Measurements from ENCODE around the gene HK2.

HK2 gene

GRCh38 chr2:74922592-74923227 lies 88.8 kb downstream of the HK2 start:
- DNase-seq (ENCODE audit: low spot score) = no peak
- Mint-ChIP-seq H3K36me3 (ENCODE audit: low read depth) (no peaks in the 10 kb centered on the region), H3K27ac (no peak overlapping the region), H3K4me1 (ENCODE audit: low read depth) (peaks cover 2% of the 10 kb centered on the region), H3K4me3 (no peak overlapping the region), H3K9me3 (no peaks in the 10 kb centered on the region), H3K27me3 (ENCODE audit: low read depth) (peaks cover 11% of the 10 kb centered on the region)

GRCh38 chr2:74924463-74925265 lies 90.7 kb downstream of the HK2 start:
- H3K27ac Mint-ChIP-seq = no peak overlapping the region
- peaks cover 3% of the 10 kb centered on the region for H3K36me3 Mint-ChIP-seq (ENCODE audit: low read depth)
- H3K27me3 Mint-ChIP-seq (ENCODE audit: low read depth) = peaks cover 4% of the 10 kb centered on the region
- H3K4me3 Mint-ChIP-seq = no peak overlapping the region
- H3K4me1 Mint-ChIP-seq (ENCODE audit: low read depth) = peaks cover 2% of the 10 kb centered on the region
- DNase-seq (ENCODE audit: low spot score) = no peak
- H3K9me3 Mint-ChIP-seq = no peaks in the 10 kb centered on the region

- peaks cover 2% of the 10 kb centered on the region for H3K4me1 Mint-ChIP-seq (ENCODE audit: low read depth)
- H3K36me3 Mint-ChIP-seq (ENCODE audit: low read depth) = peaks cover 3% of the 10 kb centered on the region
- peaks cover 4% of the 10 kb centered on the region for H3K27me3 Mint-ChIP-seq (ENCODE audit: low read depth)
- no peak overlapping the region for H3K4me3 Mint-ChIP-seq
- H3K27ac Mint-ChIP-seq = no peak overlapping the region
- DNase-seq (ENCODE audit: low spot score) = no peak
- H3K9me3 Mint-ChIP-seq = no peaks in the 10 kb centered on the region
These were observed 91.4 kb downstream of the HK2 start for GRCh38 chr2:74925361-74925786.

- peaks cover 4% of the 10 kb centered on the region for H3K27me3 Mint-ChIP-seq (ENCODE audit: low read depth)
- no peak overlapping the region for H3K27ac Mint-ChIP-seq
These were observed 93.7 kb downstream of the HK2 start for GRCh38 chr2:74927621-74928020.

GRCh38 chr2:74930811-74931486 lies 97.0 kb downstream of the HK2 start:
- DNase-seq (ENCODE audit: low spot score) = no peak
- Mint-ChIP-seq H3K27ac (no peak overlapping the region), H3K27me3 (ENCODE audit: low read depth) (peaks cover 4% of the 10 kb centered on the region), H3K4me3 (no peak overlapping the region), H3K9me3 (no peaks in the 10 kb centered on the region), H3K36me3 (ENCODE audit: low read depth) (peaks cover 6% of the 10 kb centered on the region), H3K4me1 (ENCODE audit: low read depth) (peaks cover 2% of the 10 kb centered on the region)

More at GRCh38 chr2:74927621-74928020, 93.7 kb downstream of the HK2 start:
- DNase-seq (ENCODE audit: low spot score) = no peak
- Mint-ChIP-seq H3K4me3 (no peak overlapping the region), H3K4me1 (ENCODE audit: low read depth) (peaks cover 2% of the 10 kb centered on the region), H3K36me3 (ENCODE audit: low read depth) (peaks cover 6% of the 10 kb centered on the region), H3K9me3 (no peaks in the 10 kb centered on the region)

GRCh38 chr2:74931940-74932339 lies 98.0 kb downstream of the HK2 start:
- no peak for DNase-seq (ENCODE audit: low spot score)
- no peaks in the 10 kb centered on the region for H3K9me3 Mint-ChIP-seq
- no peak overlapping the region for H3K27ac Mint-ChIP-seq
- H3K27me3 Mint-ChIP-seq (ENCODE audit: low read depth) = peaks cover 10% of the 10 kb centered on the region
- peaks cover 2% of the 10 kb centered on the region for H3K4me1 Mint-ChIP-seq (ENCODE audit: low read depth)
- peaks cover 7% of the 10 kb centered on the region for H3K36me3 Mint-ChIP-seq (ENCODE audit: low read depth)
- no peak overlapping the region for H3K4me3 Mint-ChIP-seq

- DNase-seq (ENCODE audit: low spot score) = no peak
- no peaks in the 10 kb centered on the region for H3K4me1 Mint-ChIP-seq (ENCODE audit: low read depth)
- H3K9me3 Mint-ChIP-seq = no peaks in the 10 kb centered on the region
- no peak overlapping the region for H3K27ac Mint-ChIP-seq
- H3K27me3 Mint-ChIP-seq (ENCODE audit: low read depth) = peaks cover 14% of the 10 kb centered on the region
- H3K36me3 Mint-ChIP-seq (ENCODE audit: low read depth) = peaks cover 3% of the 10 kb centered on the region
- H3K4me3 Mint-ChIP-seq = no peak overlapping the region
These were observed 102.1 kb downstream of the HK2 start for GRCh38 chr2:74935975-74936391.

- H3K27me3 Mint-ChIP-seq (ENCODE audit: low read depth) = peaks cover 10% of the 10 kb centered on the region
- DNase-seq (ENCODE audit: low spot score) = no peak
- no peak overlapping the region for H3K27ac Mint-ChIP-seq
- H3K36me3 Mint-ChIP-seq (ENCODE audit: low read depth) = peaks cover 3% of the 10 kb centered on the region
- no peak overlapping the region for H3K4me3 Mint-ChIP-seq
- no peaks in the 10 kb centered on the region for H3K9me3 Mint-ChIP-seq
- no peaks in the 10 kb centered on the region for H3K4me1 Mint-ChIP-seq (ENCODE audit: low read depth)
These were observed 103.4 kb downstream of the HK2 start for GRCh38 chr2:74937221-74937880.

GRCh38 chr2:74938264-74938663 lies 104.3 kb downstream of the HK2 start:
- Mint-ChIP-seq H3K27ac (no peak overlapping the region), H3K4me1 (ENCODE audit: low read depth) (no peaks in the 10 kb centered on the region), H3K27me3 (ENCODE audit: low read depth) (peaks cover 10% of the 10 kb centered on the region), H3K9me3 (no peaks in the 10 kb centered on the region), H3K4me3 (no peak overlapping the region), H3K36me3 (ENCODE audit: low read depth) (peaks cover 3% of the 10 kb centered on the region)
- DNase-seq (ENCODE audit: low spot score) = no peak

- Mint-ChIP-seq H3K4me3 (no peak overlapping the region), H3K36me3 (ENCODE audit: low read depth) (peaks cover 3% of the 10 kb centered on the region), H3K27me3 (ENCODE audit: low read depth) (peaks cover 10% of the 10 kb centered on the region), H3K4me1 (ENCODE audit: low read depth) (peaks cover 2% of the 10 kb centered on the region), H3K27ac (no peak overlapping the region), H3K9me3 (no peaks in the 10 kb centered on the region)
- no peak for DNase-seq (ENCODE audit: low spot score)
These were observed 106.2 kb downstream of the HK2 start for GRCh38 chr2:74939919-74940812.

GRCh38 chr2:74941284-74941683 lies 107.4 kb downstream of the HK2 start:
- H3K4me3 Mint-ChIP-seq = no peak overlapping the region
- peaks cover 9% of the 10 kb centered on the region for H3K27me3 Mint-ChIP-seq (ENCODE audit: low read depth)
- H3K36me3 Mint-ChIP-seq (ENCODE audit: low read depth) = peaks cover 3% of the 10 kb centered on the region
- no peak overlapping the region for H3K27ac Mint-ChIP-seq
- peaks cover 8% of the 10 kb centered on the region for H3K4me1 Mint-ChIP-seq (ENCODE audit: low read depth)
- H3K9me3 Mint-ChIP-seq = no peaks in the 10 kb centered on the region
- no peak for DNase-seq (ENCODE audit: low spot score)

- Mint-ChIP-seq H3K27ac (no peak overlapping the region), H3K9me3 (no peaks in the 10 kb centered on the region), H3K27me3 (ENCODE audit: low read depth) (peaks cover under 1% of the 10 kb centered on the region), H3K4me3 (no peak overlapping the region), H3K4me1 (ENCODE audit: low read depth) (peaks cover 8% of the 10 kb centered on the region), H3K36me3 (ENCODE audit: low read depth) (no peaks in the 10 kb centered on the region)
- no peak for DNase-seq (ENCODE audit: low spot score)
These were observed 108.3 kb downstream of the HK2 start for GRCh38 chr2:74942263-74942662.
